Measurements from ENCODE around the gene ECHDC1.

ECHDC1 gene

GRCh38 chr6:127302728-127303660, 40.4 kb downstream of the ECHDC1 start:
- Histone ChIP-seq H3K4me2 (ENCODE audit: insufficient read depth, low read length) (no peak overlapping the region), H3K4me1 (ENCODE audit: insufficient read depth, low read length) (no peaks in the 10 kb centered on the region), H3K9ac (ENCODE audit: low read depth, low read length) (no peak overlapping the region), H4K20me1 (ENCODE audit: insufficient read depth, low read length) (peaks cover 21% of the 10 kb centered on the region; the same call in 1 of the 2 replicates), H2AFZ (ENCODE audit: low read depth, low read length) (no peak overlapping the region), H3K4me3 (ENCODE audit: low read depth in 1 of 2, low read length in 2 of 2) (no peak overlapping the region), H3K27me3 (ENCODE audit: insufficient read depth, low read length, poor library complexity) (no peaks in the 10 kb centered on the region), H3K27ac (ENCODE audit: low read length) (no peak overlapping the region), H3K9me3 (ENCODE audit: insufficient read depth, low read length, severe bottlenecking) (no peaks in the 10 kb centered on the region), H3K36me3 (ENCODE audit: insufficient read depth, low read length) (peaks cover 33% of the 10 kb centered on the region; the same call in 1 of the 2 replicates), H3K79me2 (ENCODE audit: insufficient read depth, low read length) (peaks cover 47% of the 10 kb centered on the region)
- ATAC-seq (ENCODE audit: insufficient read depth, low read depth) = peak; percentile 66; the same call in 2 of the 3 replicates
- TF ChIP-seq CTCF (IDR thresholded peaks at IDR 0.05; ENCODE audit: borderline replicate concordance, extremely low read depth, low read length, poor library complexity, severe bottlenecking) = peak; percentile 77
- no peak for TF ChIP-seq EZH2 (IDR thresholded peaks at IDR 0.05; ENCODE audit: borderline replicate concordance, low read depth, low read length, severe bottlenecking)
- peak; percentile 28 for DNase-seq

GRCh38 chr6:127301199-127301700, 42.2 kb downstream of the ECHDC1 start:
- no peak overlapping the region for H2AFZ ChIP-seq (ENCODE audit: low read depth, low read length)
- H3K4me3 ChIP-seq (ENCODE audit: low read depth in 1 of 2, low read length in 2 of 2) = no peak overlapping the region
- no peaks in the 10 kb centered on the region for H3K4me1 ChIP-seq (ENCODE audit: insufficient read depth, low read length)
- no peak for DNase-seq
- no peak overlapping the region for H3K9ac ChIP-seq (ENCODE audit: low read depth, low read length)
- peaks cover 19% of the 10 kb centered on the region; the same call in 1 of the 2 replicates for H4K20me1 ChIP-seq (ENCODE audit: insufficient read depth, low read length)
- peaks cover 41% of the 10 kb centered on the region; the same call in 1 of the 2 replicates for H3K36me3 ChIP-seq (ENCODE audit: insufficient read depth, low read length)
- TF ChIP-seq CTCF (IDR thresholded peaks at IDR 0.05; ENCODE audit: borderline replicate concordance, extremely low read depth, low read length, poor library complexity, severe bottlenecking) = no peak
- TF ChIP-seq EZH2 (IDR thresholded peaks at IDR 0.05; ENCODE audit: borderline replicate concordance, low read depth, low read length, severe bottlenecking) = no peak
- no peak for ATAC-seq (ENCODE audit: insufficient read depth, low read depth)
- no peak overlapping the region for H3K4me2 ChIP-seq (ENCODE audit: insufficient read depth, low read length)
- no peaks in the 10 kb centered on the region for H3K9me3 ChIP-seq (ENCODE audit: insufficient read depth, low read length, severe bottlenecking)
- no peaks in the 10 kb centered on the region for H3K27me3 ChIP-seq (ENCODE audit: insufficient read depth, low read length, poor library complexity)
- H3K27ac ChIP-seq (ENCODE audit: low read length) = no peak overlapping the region
- peaks cover 36% of the 10 kb centered on the region for H3K79me2 ChIP-seq (ENCODE audit: insufficient read depth, low read length)

- Histone ChIP-seq H3K4me3 (ENCODE audit: low read depth in 1 of 2, low read length in 2 of 2) (no peak overlapping the region), H2AFZ (ENCODE audit: low read depth, low read length) (no peak overlapping the region), H3K4me1 (ENCODE audit: insufficient read depth, low read length) (no peaks in the 10 kb centered on the region), H3K9me3 (ENCODE audit: insufficient read depth, low read length, severe bottlenecking) (no peaks in the 10 kb centered on the region), H3K27ac (ENCODE audit: low read length) (no peak overlapping the region), H3K9ac (ENCODE audit: low read depth, low read length) (no peak overlapping the region), H4K20me1 (ENCODE audit: insufficient read depth, low read length) (peaks cover 16% of the 10 kb centered on the region; the same call in 1 of the 2 replicates), H3K27me3 (ENCODE audit: insufficient read depth, low read length, poor library complexity) (no peaks in the 10 kb centered on the region), H3K4me2 (ENCODE audit: insufficient read depth, low read length) (no peak overlapping the region), H3K36me3 (ENCODE audit: insufficient read depth, low read length) (peaks cover 45% of the 10 kb centered on the region; the same call in 1 of the 2 replicates), H3K79me2 (ENCODE audit: insufficient read depth, low read length) (peaks cover 29% of the 10 kb centered on the region)
- DNase-seq (no peak), ATAC-seq (ENCODE audit: insufficient read depth, low read depth) (no peak)
- TF ChIP-seq CTCF (IDR thresholded peaks at IDR 0.05; ENCODE audit: borderline replicate concordance, extremely low read depth, low read length, poor library complexity, severe bottlenecking) (no peak), EZH2 (IDR thresholded peaks at IDR 0.05; ENCODE audit: borderline replicate concordance, low read depth, low read length, severe bottlenecking) (no peak)
Observed at GRCh38 chr6:127300411-127300810, 43.0 kb downstream of the ECHDC1 start.

All from DND-41 (cell line).